ENCODE results near the gene RGS3.
A peak's percentile ranks its signal among the peaks of the same experiment; 100 is the strongest.

The RGS3 gene

GRCh38 chr9:113516840-113517577 lies 53.5 kb downstream of the RGS3 start:
- DNase-seq = peak; percentile 50 to 69 (median 50)
- H3K4me3 ChIP-seq (ENCODE audit: insufficient read depth, low read depth, low read length, poor library complexity, severe bottlenecking) = peak overlapping the region; percentile 54

DNA sequence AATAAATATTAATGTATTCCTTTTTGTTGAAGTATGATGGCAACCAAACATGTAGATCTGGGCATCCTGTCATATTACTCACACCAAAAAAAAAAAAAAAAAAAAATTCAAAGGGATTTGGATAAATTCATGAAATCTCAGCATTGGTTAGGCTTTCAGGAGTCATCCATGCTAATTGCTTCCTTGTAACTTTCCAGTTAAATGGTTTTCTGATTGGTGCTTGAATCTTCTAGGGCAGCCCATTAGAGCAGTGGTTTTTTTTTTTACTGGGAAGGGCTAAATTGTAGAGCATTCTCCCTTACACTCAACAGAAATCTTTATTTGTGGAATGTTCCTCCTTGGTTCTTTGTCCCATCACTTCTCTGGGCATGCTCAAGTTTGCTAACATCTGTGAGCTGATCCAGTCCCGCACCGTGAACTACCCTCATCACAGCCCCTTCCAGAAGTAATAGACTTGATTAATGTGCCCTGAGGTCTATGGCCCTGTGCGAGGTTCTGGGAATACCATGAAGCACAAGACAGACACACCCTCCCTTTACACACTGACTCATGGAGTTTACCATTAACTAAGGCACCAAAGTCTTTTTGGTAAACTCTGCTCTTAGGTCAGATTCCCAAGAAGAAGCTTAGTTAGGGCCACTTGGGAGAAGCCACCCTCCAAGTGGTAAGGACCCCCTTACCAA lies 56.0 kb downstream of the RGS3 start:
- Histone ChIP-seq H3K36me3 (ENCODE audit: control insufficient read depth, insufficient read depth, low read length) (no peaks in the 10 kb centered on the region), H3K4me1 (ENCODE audit: control insufficient read depth, insufficient read depth, low read length, poor library complexity, severe bottlenecking) (peaks cover 72% of the 10 kb centered on the region), H3K27me3 (replicated peaks; ENCODE audit: control insufficient read depth, insufficient read depth, low read length, poor library complexity, severe bottlenecking) (no peaks in the 10 kb centered on the region), H3K4me3 (ENCODE audit: insufficient read depth, low read depth, low read length, poor library complexity, severe bottlenecking) (peak overlapping the region; percentile 36), H3K9me3 (ENCODE audit: control insufficient read depth, low read length) (no peaks in the 10 kb centered on the region), H3K27ac (ENCODE audit: insufficient read depth, low read length, poor library complexity, severe bottlenecking) (peak overlapping the region; percentile 74)
- DNase-seq = no peak

More at GRCh38 chr9:113516840-113517577, 53.5 kb downstream of the RGS3 start:
- peaks cover 71% of the 10 kb centered on the region for H3K4me1 ChIP-seq (ENCODE audit: control insufficient read depth, insufficient read depth, low read length, poor library complexity, severe bottlenecking)
- no peaks in the 10 kb centered on the region for H3K36me3 ChIP-seq (ENCODE audit: control insufficient read depth, insufficient read depth, low read length)
- H3K9me3 ChIP-seq (ENCODE audit: control insufficient read depth, low read length) = no peaks in the 10 kb centered on the region
- peak overlapping the region; percentile 74 for H3K27ac ChIP-seq (ENCODE audit: insufficient read depth, low read length, poor library complexity, severe bottlenecking)
- no peaks in the 10 kb centered on the region for H3K27me3 ChIP-seq (replicated peaks; ENCODE audit: control insufficient read depth, insufficient read depth, low read length, poor library complexity, severe bottlenecking)

- Histone ChIP-seq H3K27me3 (replicated peaks; ENCODE audit: control insufficient read depth, insufficient read depth, low read length, poor library complexity, severe bottlenecking) (no peaks in the 10 kb centered on the region), H3K4me1 (ENCODE audit: control insufficient read depth, insufficient read depth, low read length, poor library complexity, severe bottlenecking) (peaks cover 75% of the 10 kb centered on the region), H3K36me3 (ENCODE audit: control insufficient read depth, insufficient read depth, low read length) (no peaks in the 10 kb centered on the region), H3K9me3 (ENCODE audit: control insufficient read depth, low read length) (no peaks in the 10 kb centered on the region), H3K4me3 (ENCODE audit: insufficient read depth, low read depth, low read length, poor library complexity, severe bottlenecking) (peak overlapping the region; percentile 19), H3K27ac (ENCODE audit: insufficient read depth, low read length, poor library complexity, severe bottlenecking) (peak overlapping the region; percentile 74)
- DNase-seq = peak; percentile 68 to 81 (median 72)
Observed at GRCh38 chr9:113520109-113520642, 56.6 kb downstream of the RGS3 start.

DNA sequence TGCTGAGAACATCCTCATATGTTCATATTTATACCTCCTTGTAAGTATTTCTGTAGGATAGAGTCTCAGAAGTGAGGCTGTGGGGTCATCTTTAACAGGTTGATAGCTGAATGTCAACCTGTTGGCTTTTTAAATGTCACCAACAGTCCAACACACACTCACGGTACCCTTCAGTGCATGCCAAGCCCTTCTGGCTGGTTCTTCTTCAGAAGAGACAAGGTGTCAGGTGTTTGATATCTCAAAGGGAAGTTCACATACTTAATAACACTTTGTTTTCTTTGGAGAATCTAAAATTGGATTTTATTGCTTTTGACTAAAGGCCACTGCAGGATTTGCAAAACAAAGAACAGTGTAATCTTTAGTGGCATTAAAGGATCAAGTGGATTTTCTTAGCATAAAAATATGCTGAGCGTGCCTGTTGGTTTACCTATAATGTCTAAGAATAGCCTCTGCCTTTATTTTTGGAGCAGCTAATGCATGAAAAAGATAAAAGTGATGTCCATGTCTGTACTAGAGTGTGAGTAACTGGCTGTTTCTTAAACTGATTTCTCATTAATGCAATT lies 58.2 kb downstream of the RGS3 start:
- Histone ChIP-seq H3K9me3 (ENCODE audit: control insufficient read depth, low read length) (no peaks in the 10 kb centered on the region), H3K27me3 (replicated peaks; ENCODE audit: control insufficient read depth, insufficient read depth, low read length, poor library complexity, severe bottlenecking) (no peaks in the 10 kb centered on the region), H3K36me3 (ENCODE audit: control insufficient read depth, insufficient read depth, low read length) (peaks cover 9% of the 10 kb centered on the region), H3K4me3 (ENCODE audit: insufficient read depth, low read depth, low read length, poor library complexity, severe bottlenecking) (no peak overlapping the region), H3K4me1 (ENCODE audit: control insufficient read depth, insufficient read depth, low read length, poor library complexity, severe bottlenecking) (peaks cover 72% of the 10 kb centered on the region), H3K27ac (ENCODE audit: insufficient read depth, low read length, poor library complexity, severe bottlenecking) (no peak overlapping the region)
- no peak for DNase-seq

DNA sequence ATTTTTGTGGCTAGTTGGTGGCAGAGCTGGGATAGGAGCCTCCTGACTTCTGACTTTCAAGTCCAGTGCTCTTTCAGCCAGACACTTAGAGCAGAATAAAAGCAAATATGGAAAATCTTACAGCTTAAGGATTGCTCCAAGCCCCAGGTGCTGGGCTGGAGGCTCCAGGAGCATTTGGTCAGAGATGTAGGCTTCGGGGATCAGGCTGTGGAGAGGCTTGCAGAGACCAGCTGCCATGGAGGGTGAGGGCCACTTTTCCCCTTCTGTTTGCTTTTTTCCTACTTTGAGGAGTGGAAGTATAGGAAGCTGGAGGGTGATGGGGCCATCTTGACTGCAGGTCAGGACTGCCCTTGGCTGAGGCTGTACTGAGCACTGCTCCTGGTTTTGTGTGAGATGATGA lies 58.9 kb downstream of the RGS3 start:
- no peak overlapping the region for H3K27ac ChIP-seq (ENCODE audit: insufficient read depth, low read length, poor library complexity, severe bottlenecking)
- H3K4me3 ChIP-seq (ENCODE audit: insufficient read depth, low read depth, low read length, poor library complexity, severe bottlenecking) = peak overlapping the region; percentile 30
- H3K4me1 ChIP-seq (ENCODE audit: control insufficient read depth, insufficient read depth, low read length, poor library complexity, severe bottlenecking) = peaks cover 67% of the 10 kb centered on the region
- no peaks in the 10 kb centered on the region for H3K27me3 ChIP-seq (replicated peaks; ENCODE audit: control insufficient read depth, insufficient read depth, low read length, poor library complexity, severe bottlenecking)
- DNase-seq = no peak
- no peaks in the 10 kb centered on the region for H3K9me3 ChIP-seq (ENCODE audit: control insufficient read depth, low read length)
- peaks cover 10% of the 10 kb centered on the region for H3K36me3 ChIP-seq (ENCODE audit: control insufficient read depth, insufficient read depth, low read length)

DNA sequence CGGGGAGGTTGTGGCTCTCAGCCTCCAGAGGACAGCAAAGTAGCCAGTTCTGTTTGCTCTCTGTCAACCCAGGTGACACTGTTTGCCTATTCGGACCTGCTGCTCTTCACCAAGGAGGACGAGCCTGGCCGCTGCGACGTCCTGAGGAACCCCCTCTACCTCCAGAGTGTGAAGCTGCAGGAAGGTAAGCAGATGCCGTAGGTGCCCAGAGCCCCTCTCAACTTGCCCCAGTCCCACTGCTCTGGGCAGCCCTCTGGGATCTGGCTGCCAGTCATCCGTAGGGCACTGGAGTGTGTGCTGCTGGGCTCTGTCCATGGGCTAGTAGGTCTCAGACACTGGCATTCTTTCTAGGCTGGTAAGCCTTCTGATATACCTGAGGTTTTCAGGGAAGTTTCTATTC lies 59.3 kb downstream of the RGS3 start:
- peaks cover 15% of the 10 kb centered on the region for H3K36me3 ChIP-seq (ENCODE audit: control insufficient read depth, insufficient read depth, low read length)
- H3K9me3 ChIP-seq (ENCODE audit: control insufficient read depth, low read length) = no peaks in the 10 kb centered on the region
- peaks cover 63% of the 10 kb centered on the region for H3K4me1 ChIP-seq (ENCODE audit: control insufficient read depth, insufficient read depth, low read length, poor library complexity, severe bottlenecking)
- no peaks in the 10 kb centered on the region for H3K27me3 ChIP-seq (replicated peaks; ENCODE audit: control insufficient read depth, insufficient read depth, low read length, poor library complexity, severe bottlenecking)
- DNase-seq = no peak
- peak overlapping the region; percentile 52 for H3K27ac ChIP-seq (ENCODE audit: insufficient read depth, low read length, poor library complexity, severe bottlenecking)
- H3K4me3 ChIP-seq (ENCODE audit: insufficient read depth, low read depth, low read length, poor library complexity, severe bottlenecking) = peak overlapping the region; percentile 30

DNA sequence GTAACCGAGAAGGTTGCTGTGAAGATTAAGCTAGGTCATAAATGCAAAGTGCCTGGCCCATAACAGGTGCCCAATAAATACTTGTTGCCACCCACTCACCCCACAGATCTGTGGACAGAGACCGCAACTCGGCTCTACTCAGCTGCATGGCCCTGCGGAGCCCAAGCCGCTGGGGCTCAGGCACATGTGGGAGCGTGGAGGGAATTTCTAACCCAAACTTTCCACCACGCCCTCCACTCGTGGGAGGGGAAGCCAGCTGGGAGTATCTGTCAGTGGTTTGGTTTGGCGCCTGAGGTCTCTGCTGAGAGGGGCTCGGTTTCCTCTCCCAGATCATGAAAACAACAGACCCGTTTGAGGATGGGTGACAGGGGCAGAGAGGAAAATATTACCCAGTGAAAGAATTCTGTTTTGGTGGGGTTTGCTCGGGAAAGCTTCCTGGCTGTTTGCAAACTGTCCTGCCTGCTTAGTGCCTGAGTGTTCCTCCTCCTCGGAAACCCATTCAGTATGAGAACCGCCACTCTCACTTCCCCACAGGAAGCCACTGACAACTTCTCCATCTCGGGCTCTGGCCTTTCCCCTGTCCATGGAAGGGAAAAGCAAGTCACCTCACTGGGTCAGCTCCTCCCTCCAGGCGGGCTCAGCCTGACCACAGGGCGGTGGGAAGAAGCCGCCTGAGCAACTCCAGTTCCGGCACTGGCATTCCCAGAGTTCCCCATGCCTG lies 60.1 kb downstream of the RGS3 start:
- H3K9me3 ChIP-seq (ENCODE audit: control insufficient read depth, low read length) = no peaks in the 10 kb centered on the region
- H3K4me3 ChIP-seq (ENCODE audit: insufficient read depth, low read depth, low read length, poor library complexity, severe bottlenecking) = peak overlapping the region; percentile 30
- peak overlapping the region; percentile 52 for H3K27ac ChIP-seq (ENCODE audit: insufficient read depth, low read length, poor library complexity, severe bottlenecking)
- H3K36me3 ChIP-seq (ENCODE audit: control insufficient read depth, insufficient read depth, low read length) = peaks cover 19% of the 10 kb centered on the region
- H3K4me1 ChIP-seq (ENCODE audit: control insufficient read depth, insufficient read depth, low read length, poor library complexity, severe bottlenecking) = peaks cover 57% of the 10 kb centered on the region
- H3K27me3 ChIP-seq (replicated peaks; ENCODE audit: control insufficient read depth, insufficient read depth, low read length, poor library complexity, severe bottlenecking) = no peaks in the 10 kb centered on the region
- peak; percentile 52 to 71 (median 55) for DNase-seq

DNA sequence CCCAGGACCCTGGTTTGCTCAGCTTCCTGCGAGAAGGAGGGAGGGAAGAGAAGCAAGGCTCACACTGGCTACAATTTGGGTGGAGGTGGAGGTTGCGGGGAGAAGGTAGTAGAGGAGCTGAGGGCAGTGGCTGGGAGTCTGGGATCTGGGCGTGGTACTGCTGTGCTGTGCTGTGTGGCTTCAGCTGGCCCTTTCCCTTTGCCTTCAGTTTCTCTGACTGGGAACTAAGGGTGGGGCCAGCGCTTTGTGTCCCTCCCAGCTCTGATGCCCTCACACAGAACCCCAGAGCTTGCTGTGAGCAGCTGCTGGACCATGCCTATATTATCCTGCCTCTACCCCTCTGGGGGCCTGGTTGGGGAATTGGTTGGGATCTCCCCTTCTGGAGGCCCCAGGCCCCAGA lies 60.9 kb downstream of the RGS3 start:
- H3K27me3 ChIP-seq (replicated peaks; ENCODE audit: control insufficient read depth, insufficient read depth, low read length, poor library complexity, severe bottlenecking) = no peaks in the 10 kb centered on the region
- peaks cover 48% of the 10 kb centered on the region for H3K4me1 ChIP-seq (ENCODE audit: control insufficient read depth, insufficient read depth, low read length, poor library complexity, severe bottlenecking)
- H3K9me3 ChIP-seq (ENCODE audit: control insufficient read depth, low read length) = no peaks in the 10 kb centered on the region
- H3K27ac ChIP-seq (ENCODE audit: insufficient read depth, low read length, poor library complexity, severe bottlenecking) = peak overlapping the region; percentile 38
- no peak for DNase-seq
- H3K36me3 ChIP-seq (ENCODE audit: control insufficient read depth, insufficient read depth, low read length) = peaks cover 28% of the 10 kb centered on the region
- H3K4me3 ChIP-seq (ENCODE audit: insufficient read depth, low read depth, low read length, poor library complexity, severe bottlenecking) = no peak overlapping the region

GRCh38 chr9:113525205-113525604 lies 61.7 kb downstream of the RGS3 start:
- no peak for DNase-seq
- no peaks in the 10 kb centered on the region for H3K27me3 ChIP-seq (replicated peaks; ENCODE audit: control insufficient read depth, insufficient read depth, low read length, poor library complexity, severe bottlenecking)
- no peaks in the 10 kb centered on the region for H3K9me3 ChIP-seq (ENCODE audit: control insufficient read depth, low read length)
- peaks cover 35% of the 10 kb centered on the region for H3K36me3 ChIP-seq (ENCODE audit: control insufficient read depth, insufficient read depth, low read length)
- H3K4me3 ChIP-seq (ENCODE audit: insufficient read depth, low read depth, low read length, poor library complexity, severe bottlenecking) = no peak overlapping the region
- no peak overlapping the region for H3K27ac ChIP-seq (ENCODE audit: insufficient read depth, low read length, poor library complexity, severe bottlenecking)
- peaks cover 40% of the 10 kb centered on the region for H3K4me1 ChIP-seq (ENCODE audit: control insufficient read depth, insufficient read depth, low read length, poor library complexity, severe bottlenecking)

Measured in effector memory CD4-positive, alpha-beta T cell (primary cell).